ENCODE measurements around the gene ABAT.

GRCh38 chr16:8704098-8704497 is 29.7 kb downstream of the ABAT start:
- TF ChIP-seq, protein P1, sequence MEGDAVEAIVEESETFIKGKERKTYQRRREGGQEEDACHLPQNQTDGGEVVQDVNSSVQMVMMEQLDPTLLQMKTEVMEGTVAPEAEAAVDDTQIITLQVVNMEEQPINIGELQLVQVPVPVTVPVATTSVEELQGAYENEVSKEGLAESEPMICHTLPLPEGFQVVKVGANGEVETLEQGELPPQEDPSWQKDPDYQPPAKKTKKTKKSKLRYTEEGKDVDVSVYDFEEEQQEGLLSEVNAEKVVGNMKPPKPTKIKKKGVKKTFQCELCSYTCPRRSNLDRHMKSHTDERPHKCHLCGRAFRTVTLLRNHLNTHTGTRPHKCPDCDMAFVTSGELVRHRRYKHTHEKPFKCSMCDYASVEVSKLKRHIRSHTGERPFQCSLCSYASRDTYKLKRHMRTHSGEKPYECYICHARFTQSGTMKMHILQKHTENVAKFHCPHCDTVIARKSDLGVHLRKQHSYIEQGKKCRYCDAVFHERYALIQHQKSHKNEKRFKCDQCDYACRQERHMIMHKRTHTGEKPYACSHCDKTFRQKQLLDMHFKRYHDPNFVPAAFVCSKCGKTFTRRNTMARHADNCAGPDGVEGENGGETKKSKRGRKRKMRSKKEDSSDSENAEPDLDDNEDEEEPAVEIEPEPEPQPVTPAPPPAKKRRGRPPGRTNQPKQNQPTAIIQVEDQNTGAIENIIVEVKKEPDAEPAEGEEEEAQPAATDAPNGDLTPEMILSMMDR (IDR thresholded peaks at IDR 0.05; ENCODE audit: low read length) = no peak
- TF ChIP-seq EZH2 (IDR thresholded peaks at IDR 0.05; ENCODE audit: borderline replicate concordance, low read length) = no peak

All from OCI-LY1 (cell line).